ENCODE measurements around the gene TMEM131. TPM values are rescaled to one million over a fixed set of nuclear protein-coding genes. Genes with fewer than 3 reads are reported as not detected.

The TMEM131 gene
- total RNA-seq, 4 donors from 2014 or later, result 24.1 to 44.6 (median 34.4) TPM

DNA sequence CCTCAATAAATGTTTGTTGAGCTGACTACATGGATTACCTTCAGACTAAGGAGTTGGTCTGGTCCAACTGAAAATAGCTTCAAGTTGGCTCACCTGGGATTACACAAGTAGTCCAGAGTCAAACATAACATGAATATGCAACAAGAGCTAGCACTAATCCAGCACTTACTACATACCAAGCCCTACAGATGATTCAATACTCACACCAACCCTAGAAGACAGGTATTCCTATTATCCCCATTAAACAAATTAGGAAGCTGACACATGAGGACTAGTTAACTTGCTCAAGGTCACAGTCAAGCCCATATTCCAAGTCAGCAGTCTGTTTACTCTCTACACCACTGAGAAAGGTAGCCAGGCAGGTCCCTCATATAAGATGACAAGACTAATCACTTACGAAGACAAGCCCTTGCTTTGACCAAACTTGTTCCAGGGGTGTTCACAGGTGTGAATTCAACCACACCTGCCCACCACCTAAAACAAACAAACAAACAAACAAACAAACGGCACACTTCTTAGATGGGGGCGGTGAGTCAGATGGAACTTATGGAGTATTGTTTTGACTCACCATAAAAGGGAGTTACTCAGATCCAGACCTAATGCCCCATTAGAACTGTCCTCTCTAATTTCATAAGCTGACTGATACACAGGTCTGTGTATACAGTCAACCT lies 29.1 kb downstream of the TMEM131 start:
- DNase-seq (ENCODE audit: low spot score), result no peak
- no peak for ATAC-seq (ENCODE audit: low FRiP score)
- TF ChIP-seq, protein P1, sequence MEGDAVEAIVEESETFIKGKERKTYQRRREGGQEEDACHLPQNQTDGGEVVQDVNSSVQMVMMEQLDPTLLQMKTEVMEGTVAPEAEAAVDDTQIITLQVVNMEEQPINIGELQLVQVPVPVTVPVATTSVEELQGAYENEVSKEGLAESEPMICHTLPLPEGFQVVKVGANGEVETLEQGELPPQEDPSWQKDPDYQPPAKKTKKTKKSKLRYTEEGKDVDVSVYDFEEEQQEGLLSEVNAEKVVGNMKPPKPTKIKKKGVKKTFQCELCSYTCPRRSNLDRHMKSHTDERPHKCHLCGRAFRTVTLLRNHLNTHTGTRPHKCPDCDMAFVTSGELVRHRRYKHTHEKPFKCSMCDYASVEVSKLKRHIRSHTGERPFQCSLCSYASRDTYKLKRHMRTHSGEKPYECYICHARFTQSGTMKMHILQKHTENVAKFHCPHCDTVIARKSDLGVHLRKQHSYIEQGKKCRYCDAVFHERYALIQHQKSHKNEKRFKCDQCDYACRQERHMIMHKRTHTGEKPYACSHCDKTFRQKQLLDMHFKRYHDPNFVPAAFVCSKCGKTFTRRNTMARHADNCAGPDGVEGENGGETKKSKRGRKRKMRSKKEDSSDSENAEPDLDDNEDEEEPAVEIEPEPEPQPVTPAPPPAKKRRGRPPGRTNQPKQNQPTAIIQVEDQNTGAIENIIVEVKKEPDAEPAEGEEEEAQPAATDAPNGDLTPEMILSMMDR (IDR thresholded peaks at IDR 0.05), result no peak

- TF ChIP-seq, protein P1 (IDR thresholded peaks at IDR 0.05), result no peak
- ATAC-seq (ENCODE audit: low FRiP score), result no peak
- DNase-seq (ENCODE audit: low spot score), result no peak
Measured at GRCh38 chr2:97965116-97965515, 30.6 kb downstream of the TMEM131 start.

DNA sequence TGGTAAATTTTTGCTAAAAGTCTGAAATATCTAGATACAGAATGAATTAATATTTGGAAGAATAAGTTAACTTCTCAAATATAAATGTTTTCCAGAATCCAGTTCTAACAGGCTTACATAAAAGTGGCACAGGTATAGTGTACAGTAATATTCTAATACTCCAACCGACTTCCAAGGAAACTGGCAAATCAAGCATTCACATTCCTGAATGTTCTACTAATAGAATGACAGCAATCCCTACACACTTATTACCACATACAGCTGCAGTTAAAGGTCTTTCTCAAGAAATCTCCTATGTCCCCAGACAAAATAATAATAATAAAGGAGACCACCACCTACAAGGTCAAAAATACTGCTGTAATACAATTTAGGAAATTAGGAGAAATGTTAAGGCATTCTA lies 31.9 kb downstream of the TMEM131 start:
- no peak for ATAC-seq (ENCODE audit: low FRiP score)
- DNase-seq (ENCODE audit: low spot score), result no peak
- TF ChIP-seq, protein P1 (IDR thresholded peaks at IDR 0.05), result no peak

- ATAC-seq (ENCODE audit: low FRiP score) (no peak), DNase-seq (ENCODE audit: low spot score) (no peak)
- TF ChIP-seq, protein P1 (IDR thresholded peaks at IDR 0.05), result no peak
Measured at GRCh38 chr2:97963079-97963406, 32.7 kb downstream of the TMEM131 start.

DNA sequence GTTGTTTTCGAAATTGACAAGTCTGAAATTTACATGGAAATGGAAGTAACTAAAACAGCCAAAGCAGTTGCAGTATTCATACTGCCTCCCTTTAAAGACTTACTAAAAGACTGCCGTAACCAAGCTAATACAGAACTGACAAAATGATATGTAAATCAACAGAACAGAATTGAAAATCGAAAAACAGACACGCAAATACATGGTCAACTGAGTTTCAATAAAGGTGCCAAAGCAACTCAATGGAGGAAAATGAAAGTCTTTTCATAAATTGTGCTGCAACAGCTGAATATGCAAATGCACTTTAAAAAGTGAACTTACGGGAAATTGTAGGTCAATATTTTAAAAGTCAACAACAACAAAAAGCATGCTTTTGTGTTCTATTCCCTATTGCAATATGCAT lies 34.2 kb downstream of the TMEM131 start:
- TF ChIP-seq, protein P1 (IDR thresholded peaks at IDR 0.05), result no peak
- DNase-seq (ENCODE audit: low spot score) (no peak), ATAC-seq (ENCODE audit: low FRiP score) (no peak)

DNA sequence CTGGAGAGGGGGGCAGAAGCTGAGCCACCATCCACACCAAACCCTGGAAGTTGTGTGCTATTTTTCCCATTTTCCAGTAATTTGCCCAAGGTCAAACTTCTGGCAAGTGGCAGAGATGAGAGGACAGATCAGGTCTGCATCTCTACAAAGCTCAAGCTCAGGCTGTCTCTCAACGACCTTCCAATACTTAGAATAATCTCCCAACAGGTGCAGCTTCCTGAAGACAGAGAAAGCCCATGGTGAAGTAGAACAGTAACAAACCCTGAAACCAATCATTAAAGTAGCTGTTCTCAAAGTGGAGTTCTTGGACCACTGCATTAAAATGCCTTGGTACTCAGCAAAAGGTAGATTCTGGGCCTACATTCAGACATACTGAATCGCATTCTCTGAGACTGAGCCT lies 37.6 kb downstream of the TMEM131 start:
- no peak for ATAC-seq (ENCODE audit: low FRiP score)

More for the DNA sequence above, 37.6 kb downstream of the TMEM131 start:
- DNase-seq (ENCODE audit: low spot score), result no peak
- TF ChIP-seq, protein P1 (IDR thresholded peaks at IDR 0.05), result no peak

Measured in omental fat pad (tissue), 4 donors.